GM18508 (cell line): Measurements from ENCODE around the gene TM4SF5.

Experiments used
- ATAC-seq: cut with Tn5 transposase; IDR thresholded peaks from one replicate; pipeline ENCODE4 v1.9.1; 2021; ENCODE audit warnings: moderate number of reproducible peaks; ENCODE audit not compliant: insufficient read depth, unreplicated experiment

Gene TM4SF5

GRCh38 chr17:4744999-4745969 is 26.4 kb upstream of the TM4SF5 start:
- no peak for ATAC-seq

GRCh38 chr17:4747847-4748246 is 23.8 kb upstream of the TM4SF5 start:
- ATAC-seq: no peak

GRCh38 chr17:4748686-4749085 is 23.0 kb upstream of the TM4SF5 start:
- no peak for ATAC-seq

- no peak for ATAC-seq
Measured at GRCh38 chr17:4750606-4751005, 21.1 kb upstream of the TM4SF5 start.

GRCh38 chr17:4751932-4752331 is 19.8 kb upstream of the TM4SF5 start:
- ATAC-seq: no peak

- no peak for ATAC-seq
Measured at GRCh38 chr17:4753392-4753791, 18.3 kb upstream of the TM4SF5 start.

GRCh38 chr17:4759776-4760236 is 11.9 kb upstream of the TM4SF5 start:
- no peak for ATAC-seq

- ATAC-seq: no peak
Measured at GRCh38 chr17:4764595-4764994, 7.1 kb upstream of the TM4SF5 start.

GRCh38 chr17:4766201-4766600 is 5.5 kb upstream of the TM4SF5 start:
- no peak for ATAC-seq

- no peak for ATAC-seq
Measured at GRCh38 chr17:4766723-4767122, 5.0 kb upstream of the TM4SF5 start.

- no peak for ATAC-seq
Measured at GRCh38 chr17:4768298-4768697, 3.4 kb upstream of the TM4SF5 start.

- ATAC-seq: no peak
Measured at GRCh38 chr17:4769628-4770027, 2.1 kb upstream of the TM4SF5 start.

- ATAC-seq: no peak
Measured at GRCh38 chr17:4772235-4772613, 538 bp downstream of the TM4SF5 start.

- no peak for ATAC-seq
Measured at GRCh38 chr17:4777969-4778760, 6.5 kb downstream of the TM4SF5 start.

GRCh38 chr17:4780325-4780955 is 8.8 kb downstream of the TM4SF5 start:
- no peak for ATAC-seq

- ATAC-seq: no peak
Measured at GRCh38 chr17:4782652-4783051, 11.0 kb downstream of the TM4SF5 start.

GRCh38 chr17:4785311-4786105 is 13.8 kb downstream of the TM4SF5 start:
- no peak for ATAC-seq

GRCh38 chr17:4786106-4786511 is 14.4 kb downstream of the TM4SF5 start, which contains the start of gene VMO1:
Gene VMO1 (minus strand): TSS chr17:4786364. CDS start chr17:4786352, 12 bp downstream.
- no peak for ATAC-seq

GRCh38 chr17:4786516-4786915 is 14.8 kb downstream of the TM4SF5 start:
- no peak for ATAC-seq
